Measurements from ENCODE around the gene ANKRD11. TPM values are rescaled to one million over a fixed set of nuclear protein-coding genes. Genes with fewer than 3 reads are reported as not detected.

ANKRD11 gene
- total RNA-seq, 1 donor from 2014 or later = 140 TPM

GRCh38 chr16:89290472-89290871, 199.9 kb downstream of the ANKRD11 start:
- ATAC-seq = no peak
- DNase-seq (ENCODE audit: low spot score) = no peak
- intact Hi-C loops (cut with DNase I) = no loop called here

GRCh38 chr16:89289428-89290395, 200.6 kb downstream of the ANKRD11 start:
- DNase-seq (ENCODE audit: low spot score) (peak; percentile 85), ATAC-seq (peak; percentile 75)
- intact Hi-C loops (cut with DNase I) = no loop called here

GRCh38 chr16:89288966-89289365, 201.4 kb downstream of the ANKRD11 start:
- ATAC-seq (no peak), DNase-seq (ENCODE audit: low spot score) (no peak)
- intact Hi-C loops (cut with DNase I) = no loop called here

- DNase-seq (ENCODE audit: low spot score) = no peak
- ATAC-seq = no peak
- intact Hi-C loops (cut with DNase I) = no loop called here
These were observed 201.8 kb downstream of the ANKRD11 start for GRCh38 chr16:89288577-89288844.

- no peak for DNase-seq (ENCODE audit: low spot score)
- no peak for ATAC-seq
- intact Hi-C loops (cut with DNase I) = no loop called here
These were observed 202.4 kb downstream of the ANKRD11 start for GRCh38 chr16:89287777-89288576.

- intact Hi-C loops (cut with DNase I) = no loop called here
- DNase-seq (ENCODE audit: low spot score) = no peak
- no peak for ATAC-seq
These were observed 204.3 kb downstream of the ANKRD11 start for GRCh38 chr16:89286096-89286495.

- no peak for ATAC-seq
- no peak for DNase-seq (ENCODE audit: low spot score)
- intact Hi-C loops (cut with DNase I) = no loop called here
These were observed 205.0 kb downstream of the ANKRD11 start for GRCh38 chr16:89285381-89285780.

- no peak for DNase-seq (ENCODE audit: low spot score)
- ATAC-seq = no peak
- intact Hi-C loops (cut with DNase I) = no loop called here
These were observed 206.9 kb downstream of the ANKRD11 start for GRCh38 chr16:89283449-89283848.

GRCh38 chr16:89282523-89282922, 207.8 kb downstream of the ANKRD11 start:
- DNase-seq (ENCODE audit: low spot score) = no peak
- intact Hi-C loops (cut with DNase I) = no loop called here
- no peak for ATAC-seq

- no peak for ATAC-seq
- no peak for DNase-seq (ENCODE audit: low spot score)
- intact Hi-C loops (cut with DNase I) = no loop called here
These were observed 208.5 kb downstream of the ANKRD11 start for GRCh38 chr16:89281829-89282228.

- DNase-seq (ENCODE audit: low spot score) (no peak), ATAC-seq (no peak)
- intact Hi-C loops (cut with DNase I) = no loop called here
These were observed 209.2 kb downstream of the ANKRD11 start for GRCh38 chr16:89281189-89281577.

GRCh38 chr16:89280546-89281188, 209.7 kb downstream of the ANKRD11 start:
- intact Hi-C loops (cut with DNase I) = no loop called here
- DNase-seq (ENCODE audit: low spot score) = no peak
- ATAC-seq = no peak

GRCh38 chr16:89279666-89280481, 210.5 kb downstream of the ANKRD11 start:
- ATAC-seq (no peak), DNase-seq (ENCODE audit: low spot score) (no peak)
- intact Hi-C loops (cut with DNase I) = no loop called here

GRCh38 chr16:89278441-89279240, 211.7 kb downstream of the ANKRD11 start:
- intact Hi-C loops (cut with DNase I) = no loop called here
- no peak for ATAC-seq
- no peak for DNase-seq (ENCODE audit: low spot score)

- peak; percentile 69 for ATAC-seq
- intact Hi-C loops (cut with DNase I) = no loop called here
- no peak for DNase-seq (ENCODE audit: low spot score)
These were observed 212.6 kb downstream of the ANKRD11 start for GRCh38 chr16:89277641-89278341.

- ATAC-seq = peak; percentile 5
- no peak for DNase-seq (ENCODE audit: low spot score)
- intact Hi-C loops (cut with DNase I) = no loop called here
These were observed 213.3 kb downstream of the ANKRD11 start for GRCh38 chr16:89277049-89277448.

- ATAC-seq = no peak
- intact Hi-C loops (cut with DNase I) = no loop called here
- DNase-seq (ENCODE audit: low spot score) = no peak
These were observed 214.3 kb downstream of the ANKRD11 start for GRCh38 chr16:89275837-89276720.
